Omental fat pad (tissue), 4 donors: ENCODE measurements around the gene TAF10. TPM values are rescaled to one million over a fixed set of nuclear protein-coding genes. Genes with fewer than 3 reads are reported as not detected.
A peak's percentile ranks its signal among the peaks of the same experiment; 100 is the strongest.

Experiments
- ATAC-seq: fragments of 150-250 bp; one replicate; pipeline ENCODE4 v1.9.1; 2016; ENCODE audit warnings: mild to moderate bottlenecking, moderate library complexity; ENCODE audit not compliant: low FRiP score
- DNase-seq: peaks from one replicate; pipeline ENCODE4 v3.0.0-alpha.2; 2019; ENCODE audit warnings: low spot score
- CTCF ChIP-seq, 3 donors: fragments of 450-650 bp; IDR thresholded peaks; one replicate each; pipeline ENCODE4 v1.5.1; 2016 to 2017; ENCODE audit warnings: antibody characterized with exemption in 3 of 3, mild to moderate bottlenecking in 3 of 3, moderate library complexity in 2 of 3
- total RNA-seq, 4 donors: library from RNA; depleted of rRNA; stranded (reverse); fragments of >200 nt; gene quantifications; one replicate each; pipeline ENCODE4 v1.1.0, GENCODE V29; 2016

Gene TAF10
- total RNA-seq, result 10 to 100 TPM; 31.9 to 52.6 (median 37.1) TPM

- ATAC-seq (peak; percentile 95), DNase-seq (peak; percentile 91)
- no peak for TF ChIP-seq CTCF (IDR thresholded peaks at IDR 0.05)
These were observed at the start of gene TAF10 for GRCh38 chr11:6612213-6613041. Gene TAF10 (minus strand): TSS chr11:6612216. CDS start chr11:6612189, 27 bp downstream.

- DNase-seq (no peak), ATAC-seq (no peak)
- no peak for TF ChIP-seq CTCF (IDR thresholded peaks at IDR 0.05)
These were observed 48.7 kb upstream of the TAF10 start for GRCh38 chr11:6660712-6661111.

GRCh38 chr11:6658647-6659046 is 46.6 kb upstream of the TAF10 start:
- TF ChIP-seq CTCF (IDR thresholded peaks at IDR 0.05), result no peak
- no peak for DNase-seq
- no peak for ATAC-seq

- no peak for TF ChIP-seq CTCF (IDR thresholded peaks at IDR 0.05)
These were observed 45.3 kb upstream of the TAF10 start for GRCh38 chr11:6657346-6657745.

GRCh38 chr11:6656936-6657335 is 44.9 kb upstream of the TAF10 start:
- DNase-seq (no peak), ATAC-seq (no peak)
- TF ChIP-seq CTCF (IDR thresholded peaks at IDR 0.05), result no peak

More at GRCh38 chr11:6657346-6657745, 45.3 kb upstream of the TAF10 start:
- no peak for ATAC-seq
- DNase-seq, result no peak

- no peak for TF ChIP-seq CTCF (IDR thresholded peaks at IDR 0.05)
- ATAC-seq (no peak), DNase-seq (no peak)
These were observed 44.5 kb upstream of the TAF10 start for GRCh38 chr11:6656584-6656915.
